Colonic mucosa (tissue), 4 donors: ENCODE results near the gene ABHD12B. TPM values are rescaled to one million over a fixed set of nuclear protein-coding genes. Genes with fewer than 3 reads are reported as not detected.

ENCODE experiments used
- DNase-seq: peaks from one replicate; pipeline ENCODE4 v3.0.0-alpha.2; 2020
- H3K27ac ChIP-seq: fragments of 200-600 bp; one replicate; pipeline ENCODE4 v1.8.0; 2021
- H3K27me3 ChIP-seq: fragments of 200-600 bp; one replicate; pipeline ENCODE4 v1.8.0; 2021
- H3K36me3 ChIP-seq: fragments of 200-600 bp; one replicate; pipeline ENCODE4 v1.8.0; 2021
- H3K4me1 ChIP-seq: fragments of 200-600 bp; one replicate; pipeline ENCODE4 v1.8.0; 2021; ENCODE audit warnings: mild to moderate bottlenecking
- H3K4me3 ChIP-seq: fragments of 200-600 bp; one replicate; pipeline ENCODE4 v1.8.0; 2021
- H3K9ac ChIP-seq, 2 donors: one replicate each; pipeline ENCODE4 v1.7.0; 2013; ENCODE audit warnings: control low read depth in 2 of 2, low read depth in 2 of 2, low read length in 2 of 2
- H3K9me3 ChIP-seq: fragments of 200-600 bp; one replicate; pipeline ENCODE4 v1.8.0; 2021
- CTCF ChIP-seq: fragments of 200-600 bp; IDR thresholded peaks from one replicate; pipeline ENCODE4 v1.8.0; 2022; ENCODE audit warnings: antibody characterized with exemption, mild to moderate bottlenecking
- intact Hi-C: fragments of 100-400 bp; cut with DNase I; formaldehyde crosslinking; loops from one replicate; pipeline ENCODE4 v1.14.1; 2022
- total RNA-seq, 2 donors: library from RNA; stranded (reverse); fragmentation: NEBNext Ultra II Directional in 1 of 2; extraction: Animal tissue kit (Norgen Biotek cat#: 25700) in 1 of 2; gene quantifications; one replicate each; pipeline ENCODE4 v1.2.1, GENCODE V29; 2021
- donor health status: healthy.
- donor health status: DM: no; HTN: no; CAD: no.
- donor health status: DM: no; HTN: no; CAD: no.

Gene ABHD12B
- total RNA-seq, 2 donors from 2014 or later, result 11.0 to 20.7 TPM

- no peaks in the 10 kb centered on the region for H3K27me3 ChIP-seq
- no peak for TF ChIP-seq CTCF
- intact Hi-C loops, result no loop called here
Measured at GRCh38 chr14:50836515-50836914, 35.3 kb upstream of the ABHD12B start.

GRCh38 chr14:50837271-50837670, 34.6 kb upstream of the ABHD12B start:
- intact Hi-C loops, result no loop called here

More at GRCh38 chr14:50836515-50836914, 35.3 kb upstream of the ABHD12B start:
- H3K4me1 ChIP-seq, result no peaks in the 10 kb centered on the region
- H3K4me3 ChIP-seq, result no peak overlapping the region
- no peaks in the 10 kb centered on the region for H3K9me3 ChIP-seq
- no peaks in the 10 kb centered on the region for H3K36me3 ChIP-seq
- no peak for DNase-seq
- no peak overlapping the region for H3K27ac ChIP-seq
- H3K9ac ChIP-seq, result no peak overlapping the region

GRCh38 chr14:50837850-50838470, 33.9 kb upstream of the ABHD12B start:
- no peak overlapping the region for H3K27ac ChIP-seq
- TF ChIP-seq CTCF, result no peak
- no peaks in the 10 kb centered on the region for H3K27me3 ChIP-seq
- intact Hi-C loops, result no loop called here
- H3K9ac ChIP-seq, result no peak overlapping the region
- no peak for DNase-seq
- no peaks in the 10 kb centered on the region for H3K36me3 ChIP-seq
- no peaks in the 10 kb centered on the region for H3K9me3 ChIP-seq
- H3K4me1 ChIP-seq, result no peaks in the 10 kb centered on the region
- no peak overlapping the region for H3K4me3 ChIP-seq

More at GRCh38 chr14:50837271-50837670, 34.6 kb upstream of the ABHD12B start:
- Histone ChIP-seq H3K36me3 (no peaks in the 10 kb centered on the region), H3K9me3 (no peaks in the 10 kb centered on the region), H3K27me3 (no peaks in the 10 kb centered on the region), H3K9ac (no peak overlapping the region), H3K27ac (no peak overlapping the region), H3K4me1 (no peaks in the 10 kb centered on the region), H3K4me3 (no peak overlapping the region)
- no peak for TF ChIP-seq CTCF
- no peak for DNase-seq

- no peak for TF ChIP-seq CTCF
- no peak overlapping the region for H3K4me3 ChIP-seq
- no peak overlapping the region for H3K27ac ChIP-seq
- H3K9ac ChIP-seq, result no peak overlapping the region
- no peaks in the 10 kb centered on the region for H3K36me3 ChIP-seq
- DNase-seq, result no peak
- intact Hi-C loops, result no loop called here
- no peaks in the 10 kb centered on the region for H3K27me3 ChIP-seq
- no peaks in the 10 kb centered on the region for H3K4me1 ChIP-seq
- no peaks in the 10 kb centered on the region for H3K9me3 ChIP-seq
Measured at GRCh38 chr14:50839048-50839447, 32.8 kb upstream of the ABHD12B start.

- no peaks in the 10 kb centered on the region for H3K4me1 ChIP-seq
- no peak for TF ChIP-seq CTCF
- no peaks in the 10 kb centered on the region for H3K27me3 ChIP-seq
- H3K27ac ChIP-seq, result no peak overlapping the region
- H3K9me3 ChIP-seq, result no peaks in the 10 kb centered on the region
- no peak overlapping the region for H3K9ac ChIP-seq
- no peak overlapping the region for H3K4me3 ChIP-seq
- no peaks in the 10 kb centered on the region for H3K36me3 ChIP-seq
- DNase-seq, result no peak
- intact Hi-C loops, result no loop called here
Measured at GRCh38 chr14:50839691-50840090, 32.2 kb upstream of the ABHD12B start.
